Activated CD8-positive, alpha-beta T cell treated with anti-CD3 and anti-CD28 coated beads for 36 hours (primary cell): ENCODE data around the gene HPS6. TPM values are rescaled to one million over a fixed set of nuclear protein-coding genes. Genes with fewer than 3 reads are reported as not detected.

Experiments
- ATAC-seq: fragments of 200-7000 bp; cut with Tn5 transposase; one replicate; pipeline ENCODE4 v1.10.0; 2021; ENCODE audit warnings: mild to moderate bottlenecking, moderate library complexity
- CTCF ChIA-PET: fragments of 350-600 bp; sonication (Branson Sonifier 250); formaldehyde crosslinking; loops from one replicate; lab custom pipeline; 2021; ENCODE audit warnings: antibody characterized with exemption; lab: Charles Lee
- POLR2A ChIA-PET: fragments of 350-600 bp; sonication (Branson Sonifier 250); formaldehyde crosslinking; loops from one replicate; lab custom pipeline; 2021; ENCODE audit warnings: antibody characterized with exemption; lab: Charles Lee
- DNase-seq: peaks from one replicate; pipeline ENCODE4 v3.0.0-alpha.2; 2020
- H3K27ac Mint-ChIP-seq: one replicate; pipeline ENCODE4 v1.8.0; 2021; ENCODE audit warnings: mild to moderate bottlenecking, mixed read lengths
- H3K27me3 Mint-ChIP-seq: one replicate; pipeline ENCODE4 v1.8.0; 2021; ENCODE audit warnings: mixed read lengths
- H3K36me3 Mint-ChIP-seq: one replicate; pipeline ENCODE4 v1.8.0; 2021; ENCODE audit warnings: low read depth, mixed read lengths
- H3K4me1 Mint-ChIP-seq: one replicate; pipeline ENCODE4 v1.8.0; 2021; ENCODE audit warnings: low read depth, mixed read lengths
- H3K4me3 Mint-ChIP-seq: one replicate; pipeline ENCODE4 v1.8.0; 2021; ENCODE audit warnings: mild to moderate bottlenecking, moderate library complexity, mixed read lengths
- H3K9me3 Mint-ChIP-seq: one replicate; pipeline ENCODE4 v1.8.0; 2021; ENCODE audit warnings: mixed read lengths
- intact Hi-C: fragments of 100-400 bp; cut with micrococcal nuclease; formaldehyde crosslinking; loops from one replicate; pipeline ENCODE4 v1.10.0; 2022
- total RNA-seq, 2 experiments: library from RNA; stranded (reverse); gene quantifications; one replicate each; pipeline ENCODE4 v1.2.3, GENCODE V29; 2021
- TF ChIP-seq, protein P1 (sequence below): fragments of 200-600 bp; IDR thresholded peaks from one replicate; pipeline ENCODE4 v1.8.0; 2022; ENCODE audit warnings: antibody characterized with exemption, mild to moderate bottlenecking

Gene HPS6
- 10 to 100 TPM; 18.0 to 18.1 TPM for total RNA-seq

- no peaks in the 10 kb centered on the region for H3K9me3 Mint-ChIP-seq
- H3K27ac Mint-ChIP-seq, result peak within 1 kb of the TSS; percentile 90
- H3K4me1 Mint-ChIP-seq, result peaks cover 33% of the 10 kb centered on the region
- H3K4me3 Mint-ChIP-seq, result peak within 1 kb of the TSS; percentile 84
- no peaks in the 10 kb centered on the region for H3K36me3 Mint-ChIP-seq
- H3K27me3 Mint-ChIP-seq, result no peaks in the 10 kb centered on the region
- CTCF ChIA-PET, result interaction anchor here (0.7 to 11.9 kb wide), 5 partner anchors 13 to 221 kb away, joined by 3 to 151 read pairs (median 5); partner anchors contain the start of gene KCNIP2
- TF ChIP-seq, protein P1, sequence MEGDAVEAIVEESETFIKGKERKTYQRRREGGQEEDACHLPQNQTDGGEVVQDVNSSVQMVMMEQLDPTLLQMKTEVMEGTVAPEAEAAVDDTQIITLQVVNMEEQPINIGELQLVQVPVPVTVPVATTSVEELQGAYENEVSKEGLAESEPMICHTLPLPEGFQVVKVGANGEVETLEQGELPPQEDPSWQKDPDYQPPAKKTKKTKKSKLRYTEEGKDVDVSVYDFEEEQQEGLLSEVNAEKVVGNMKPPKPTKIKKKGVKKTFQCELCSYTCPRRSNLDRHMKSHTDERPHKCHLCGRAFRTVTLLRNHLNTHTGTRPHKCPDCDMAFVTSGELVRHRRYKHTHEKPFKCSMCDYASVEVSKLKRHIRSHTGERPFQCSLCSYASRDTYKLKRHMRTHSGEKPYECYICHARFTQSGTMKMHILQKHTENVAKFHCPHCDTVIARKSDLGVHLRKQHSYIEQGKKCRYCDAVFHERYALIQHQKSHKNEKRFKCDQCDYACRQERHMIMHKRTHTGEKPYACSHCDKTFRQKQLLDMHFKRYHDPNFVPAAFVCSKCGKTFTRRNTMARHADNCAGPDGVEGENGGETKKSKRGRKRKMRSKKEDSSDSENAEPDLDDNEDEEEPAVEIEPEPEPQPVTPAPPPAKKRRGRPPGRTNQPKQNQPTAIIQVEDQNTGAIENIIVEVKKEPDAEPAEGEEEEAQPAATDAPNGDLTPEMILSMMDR, result no peak
- intact Hi-C loops, result loop anchor here (5.0 kb wide), 1 partner anchor 347 kb away; no protein-coding TSS in a partner anchor
- ATAC-seq (peak; percentile 99), DNase-seq (peak; percentile 91)
- POLR2A ChIA-PET, result interaction anchor here (0.7 to 1.0 kb wide), 2 partner anchors 10 to 39 kb away, joined by 3 to 4 read pairs; no protein-coding TSS in a partner anchor
These were observed at the start of gene HPS6 for GRCh38 chr10:102064868-102065560. Gene HPS6 (plus strand): TSS chr10:102065349. CDS start chr10:102065475, 126 bp downstream.

- ChIA-PET POLR2A (no interaction called here), CTCF (interaction anchor here (0.6 to 3.8 kb wide), 4 partner anchors 45 to 181 kb away, joined by 3 to 23 read pairs (median 4); no protein-coding TSS in a partner anchor)
- H3K4me3 Mint-ChIP-seq, result no peak overlapping the region
- ATAC-seq (no peak), DNase-seq (no peak)
- H3K36me3 Mint-ChIP-seq, result peaks cover 3% of the 10 kb centered on the region
- no peaks in the 10 kb centered on the region for H3K27me3 Mint-ChIP-seq
- no peak overlapping the region for H3K27ac Mint-ChIP-seq
- H3K9me3 Mint-ChIP-seq, result no peaks in the 10 kb centered on the region
- intact Hi-C loops, result no loop called here
- H3K4me1 Mint-ChIP-seq, result peaks cover 3% of the 10 kb centered on the region
- TF ChIP-seq, protein P1, result no peak
These were observed 48.7 kb upstream of the HPS6 start for GRCh38 chr10:102016416-102016815.

GRCh38 chr10:102017295-102017694 is 47.9 kb upstream of the HPS6 start:
- no peak for ATAC-seq
- no peak for DNase-seq
- Mint-ChIP-seq H3K4me3 (no peak overlapping the region), H3K9me3 (no peaks in the 10 kb centered on the region), H3K36me3 (peaks cover 8% of the 10 kb centered on the region), H3K27ac (no peak overlapping the region), H3K4me1 (peaks cover 3% of the 10 kb centered on the region), H3K27me3 (no peaks in the 10 kb centered on the region)
- CTCF ChIA-PET, result interaction anchor here (0.9 to 2.4 kb wide), 5 partner anchors 8 to 182 kb away, joined by 3 to 5 read pairs (median 3); no protein-coding TSS in a partner anchor
- POLR2A ChIA-PET, result no interaction called here
- TF ChIP-seq, protein P1, result no peak
- intact Hi-C loops, result no loop called here

DNA sequence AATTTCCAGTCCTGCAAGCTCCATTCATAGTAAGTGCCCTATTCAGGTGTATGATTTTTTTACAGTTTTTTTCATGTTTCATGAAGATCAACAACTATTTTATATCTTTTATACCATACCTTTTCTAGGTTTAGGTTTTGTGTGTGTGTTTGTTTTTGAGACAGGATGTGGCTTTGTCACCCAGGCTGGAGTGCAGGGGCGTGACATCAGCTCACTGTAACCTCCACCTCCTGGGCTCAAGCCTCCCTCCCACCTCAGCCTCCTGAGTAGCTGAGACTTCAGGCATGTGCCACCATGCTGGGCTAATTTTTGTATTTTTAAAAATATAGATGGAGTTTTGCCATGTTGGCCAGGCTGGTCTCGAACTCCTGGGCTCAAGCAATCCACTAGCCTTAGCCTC is 44.2 kb upstream of the HPS6 start:
- POLR2A ChIA-PET, result interaction anchor here (0.8 kb wide), 1 partner anchor 56 kb away, joined by 3 read pairs; no protein-coding TSS in a partner anchor
- Mint-ChIP-seq H3K27ac (no peak overlapping the region), H3K36me3 (peaks cover 12% of the 10 kb centered on the region), H3K4me1 (peaks cover 3% of the 10 kb centered on the region), H3K4me3 (no peak overlapping the region), H3K27me3 (no peaks in the 10 kb centered on the region), H3K9me3 (no peaks in the 10 kb centered on the region)
- ATAC-seq (peak; percentile 70), DNase-seq (peak; percentile 48)
- intact Hi-C loops, result no loop called here
- TF ChIP-seq, protein P1, result no peak
- CTCF ChIA-PET, result interaction anchor here (1.0 to 2.3 kb wide), 2 partner anchors 131 to 180 kb away, joined by 3 to 8 read pairs; no protein-coding TSS in a partner anchor

DNA sequence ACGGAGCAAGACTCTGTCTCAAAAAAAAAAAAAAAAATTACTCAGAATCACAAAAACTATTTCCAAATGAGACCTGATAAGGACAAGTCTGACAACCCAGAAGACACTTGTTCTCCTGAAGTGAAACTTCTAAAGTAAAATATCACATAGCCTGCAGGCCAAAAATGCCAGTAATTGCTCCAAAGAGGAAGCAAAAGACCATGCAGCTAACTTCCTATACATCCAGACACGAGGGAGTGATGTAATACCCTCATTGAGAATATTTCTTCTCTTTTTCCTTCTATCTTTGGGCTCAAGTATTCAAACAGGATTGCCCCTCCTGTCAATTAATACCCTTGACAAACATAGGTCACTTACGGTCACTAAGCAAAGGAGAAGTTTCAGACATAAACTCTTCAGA is 40.4 kb upstream of the HPS6 start:
- Mint-ChIP-seq H3K9me3 (no peaks in the 10 kb centered on the region), H3K4me1 (peaks cover 3% of the 10 kb centered on the region), H3K27ac (no peak overlapping the region), H3K27me3 (no peaks in the 10 kb centered on the region), H3K4me3 (no peak overlapping the region), H3K36me3 (peaks cover 21% of the 10 kb centered on the region)
- intact Hi-C loops, result no loop called here
- DNase-seq, result no peak
- no peak for ATAC-seq
- CTCF ChIA-PET, result no interaction called here
- POLR2A ChIA-PET, result no interaction called here
- TF ChIP-seq, protein P1, result no peak
